Upper lobe of left lung (tissue), 6 donors: ENCODE data around the gene USP13. TPM values are rescaled to one million over a fixed set of nuclear protein-coding genes. Genes with fewer than 3 reads are reported as not detected.
A peak's percentile ranks its signal among the peaks of the same experiment; 100 is the strongest.
"Not testable (repeated sequence)": the region's sequence is repeated elsewhere in the genome, so short reads cannot be mapped to it uniquely, and the experiment has no call there.

Experiments used
- ATAC-seq, 2 donors: fragments of 200-7000 bp; cut with Tn5 transposase; one replicate each; pipeline ENCODE4 v1.9.1; 2022; ENCODE audit warnings: mild to moderate bottlenecking in 2 of 2, moderate library complexity in 2 of 2; ENCODE audit not compliant: low FRiP score in 2 of 2
- DNase-seq, 2 donors: peaks; one replicate each; pipeline ENCODE4 v3.0.0-alpha.2; 2019 to 2020
- H3K27ac ChIP-seq, 4 donors: fragments of 200-600 bp; sonication (generic); one replicate each; pipeline ENCODE4 v1.5.1; 2016 to 2019
- H3K27me3 ChIP-seq, 4 donors: fragments of 200-600 bp; sonication (generic); one replicate each; pipeline ENCODE4 v1.5.1; 2017 to 2019
- H3K36me3 ChIP-seq, 4 donors: fragments of 200-600 bp; sonication (generic); one replicate each; pipeline ENCODE4 v1.5.1; 2016 to 2019
- H3K4me1 ChIP-seq, 4 donors: fragments of 200-600 bp; sonication (generic); one replicate each; pipeline ENCODE4 v1.5.1; 2018 to 2019
- H3K4me3 ChIP-seq, 4 donors: fragments of 200-600 bp; sonication (generic); one replicate each; pipeline ENCODE4 v1.5.1; 2017 to 2019; ENCODE audit warnings: mild to moderate bottlenecking in 2 of 4, moderate library complexity in 1 of 4
- H3K9me3 ChIP-seq, 4 donors: fragments of 200-600 bp; sonication (generic); one replicate each; pipeline ENCODE4 v1.5.1; 2018 to 2019
- EP300 ChIP-seq, 4 donors: sonication (generic); formaldehyde crosslinking; IDR thresholded peaks; one replicate each; pipeline ENCODE4 v1.5.1; 2017; ENCODE audit warnings: antibody characterized with exemption in 4 of 4, control low read depth in 2 of 4
- POLR2A ChIP-seq, 4 donors: fragments of 450-650 bp; IDR thresholded peaks; one replicate each; pipeline ENCODE4 v1.5.1; 2016 to 2017; ENCODE audit warnings: antibody characterized with exemption in 4 of 4, mild to moderate bottlenecking in 2 of 4
- POLR2AphosphoS5 ChIP-seq, 2 donors: sonication (generic); formaldehyde crosslinking; IDR thresholded peaks; one replicate each; pipeline ENCODE4 v1.5.1; 2017; ENCODE audit warnings: antibody characterized with exemption in 2 of 2
- WGBS, 2 donors: methylation state at CpG; one replicate each; pipeline ENCODE4 v1.1.5; 2017 to 2018; 5-methylcytosine and 5-hydroxymethylcytosine counted together
- total RNA-seq, 6 donors: library from RNA; depleted of rRNA in 4 of 6; stranded (reverse); fragments of >200 nt in 4 of 6; gene quantifications; one replicate each; pipeline versions ENCODE4 v1.1.0 to v1.2.1, GENCODE V29; 2016 to 2021
- TF ChIP-seq, protein P1 (sequence below), 6 experiments: fragments of 450-650 bp in 4 of 6; fragments of 200-600 bp in 2 of 6; sonication (generic) in 2 of 6; IDR thresholded peaks; one replicate each; pipeline ENCODE4 v1.5.1; 2016 to 2019; ENCODE audit warnings: antibody characterized with exemption in 6 of 6
- donor health status: DM: no; HTN: no; CAD: no; lungs with moderate emphysema.
- donor health status: DM: no; HTN: yes; CAD: no; lungs with severe emphysema.

USP13 gene
- total RNA-seq, 6 donors from 2014 or later = 14.4 to 34.6 (median 27.8) TPM

DNA sequence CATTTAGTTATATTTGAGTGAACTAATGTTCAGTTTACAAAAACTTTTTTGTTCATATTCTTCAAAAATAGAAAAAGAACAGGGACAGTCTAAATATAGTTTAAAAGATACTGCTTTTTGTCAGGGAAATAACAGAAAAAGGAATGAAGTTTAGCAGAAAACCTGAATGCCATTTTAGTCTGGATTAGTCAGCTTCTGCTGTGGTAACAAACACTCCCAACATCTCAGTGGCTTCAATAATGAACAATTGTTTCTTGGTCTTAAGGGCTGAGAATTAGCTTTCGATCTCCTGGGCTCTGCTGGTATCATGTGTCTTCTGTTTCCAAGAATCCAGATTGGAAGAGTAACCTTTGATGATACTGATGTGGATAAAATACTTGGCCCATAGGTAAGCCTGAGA lies 12.4 kb upstream of the USP13 start:
- H3K27me3 ChIP-seq = no peaks in the 10 kb centered on the region
- H3K4me3 ChIP-seq = no peak overlapping the region
- no peaks in the 10 kb centered on the region for H3K9me3 ChIP-seq
- no peaks in the 10 kb centered on the region for H3K4me1 ChIP-seq
- H3K27ac ChIP-seq = no peak overlapping the region
- ATAC-seq (no peak), DNase-seq (no peak)
- TF ChIP-seq, protein P1, sequence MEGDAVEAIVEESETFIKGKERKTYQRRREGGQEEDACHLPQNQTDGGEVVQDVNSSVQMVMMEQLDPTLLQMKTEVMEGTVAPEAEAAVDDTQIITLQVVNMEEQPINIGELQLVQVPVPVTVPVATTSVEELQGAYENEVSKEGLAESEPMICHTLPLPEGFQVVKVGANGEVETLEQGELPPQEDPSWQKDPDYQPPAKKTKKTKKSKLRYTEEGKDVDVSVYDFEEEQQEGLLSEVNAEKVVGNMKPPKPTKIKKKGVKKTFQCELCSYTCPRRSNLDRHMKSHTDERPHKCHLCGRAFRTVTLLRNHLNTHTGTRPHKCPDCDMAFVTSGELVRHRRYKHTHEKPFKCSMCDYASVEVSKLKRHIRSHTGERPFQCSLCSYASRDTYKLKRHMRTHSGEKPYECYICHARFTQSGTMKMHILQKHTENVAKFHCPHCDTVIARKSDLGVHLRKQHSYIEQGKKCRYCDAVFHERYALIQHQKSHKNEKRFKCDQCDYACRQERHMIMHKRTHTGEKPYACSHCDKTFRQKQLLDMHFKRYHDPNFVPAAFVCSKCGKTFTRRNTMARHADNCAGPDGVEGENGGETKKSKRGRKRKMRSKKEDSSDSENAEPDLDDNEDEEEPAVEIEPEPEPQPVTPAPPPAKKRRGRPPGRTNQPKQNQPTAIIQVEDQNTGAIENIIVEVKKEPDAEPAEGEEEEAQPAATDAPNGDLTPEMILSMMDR (IDR thresholded peaks at IDR 0.05) = no peak
- TF ChIP-seq POLR2AphosphoS5 (IDR thresholded peaks at IDR 0.05) (no peak), POLR2A (IDR thresholded peaks at IDR 0.05) (no peak), EP300 (IDR thresholded peaks at IDR 0.05) (no peak)
- H3K36me3 ChIP-seq = no peaks in the 10 kb centered on the region
- WGBS, 2 donors = 95 to 100% methylated on average over 1 of the region's 1 CpG

DNA sequence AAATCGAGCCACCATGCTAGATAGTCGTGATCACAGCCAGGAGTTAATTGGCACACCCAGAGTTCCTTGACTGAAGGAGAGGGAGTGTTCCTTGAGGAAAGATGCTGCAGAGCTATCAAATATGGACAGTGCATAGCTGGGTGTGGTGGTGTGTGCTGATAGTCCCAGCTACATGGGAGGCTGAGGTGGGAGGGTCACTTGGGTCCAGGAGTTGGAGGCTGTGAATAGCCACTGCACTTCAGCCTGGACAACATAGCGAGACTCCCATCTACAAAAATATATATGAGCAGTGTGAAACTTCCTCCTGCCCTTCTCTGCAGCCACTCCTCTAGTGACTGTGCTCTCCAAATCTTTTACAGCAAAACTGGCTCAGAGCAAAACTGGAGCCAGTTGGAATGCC lies 10.0 kb upstream of the USP13 start:
- Histone ChIP-seq H3K27me3 (no peaks in the 10 kb centered on the region), H3K36me3 (no peaks in the 10 kb centered on the region), H3K9me3 (no peaks in the 10 kb centered on the region), H3K27ac (no peak overlapping the region), H3K4me1 (no peaks in the 10 kb centered on the region), H3K4me3 (no peak overlapping the region)
- ATAC-seq (no peak), DNase-seq (no peak)
- 85 to 93% methylated on average over 3 of the region's 3 CpGs for WGBS, 2 donors
- TF ChIP-seq EP300 (IDR thresholded peaks at IDR 0.05) (no peak), POLR2A (IDR thresholded peaks at IDR 0.05) (no peak), POLR2AphosphoS5 (IDR thresholded peaks at IDR 0.05) (no peak)
- TF ChIP-seq, protein P1 (IDR thresholded peaks at IDR 0.05) = no peak

DNA sequence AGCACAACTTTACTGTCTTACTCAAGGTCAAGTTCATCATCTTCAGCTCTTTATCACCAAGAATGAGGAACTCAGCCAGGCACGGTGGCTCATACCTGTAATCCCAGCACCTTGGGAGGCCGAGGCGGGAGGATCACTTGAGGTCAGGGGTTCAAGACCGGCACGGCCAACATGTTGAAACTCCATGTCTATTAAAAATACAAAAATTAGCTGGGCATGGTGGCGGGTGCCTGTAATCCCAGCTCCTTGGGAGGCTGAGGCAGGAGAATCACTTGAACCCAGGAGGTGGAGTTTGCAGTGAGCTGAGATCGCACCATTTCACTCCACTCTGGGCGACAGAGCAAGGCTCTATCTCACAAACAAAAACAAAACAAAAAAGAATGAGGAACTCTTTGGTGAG lies 9.0 kb upstream of the USP13 start:
- H3K9me3 ChIP-seq, H3K36me3 ChIP-seq, H3K27me3 ChIP-seq, DNase-seq, H3K4me1 ChIP-seq, H3K4me3 ChIP-seq, ATAC-seq: not testable (repeated sequence)
- H3K27ac ChIP-seq = peak overlapping the region in 1 of 4 donors; percentile 31
- 85 to 89% methylated on average over 8 of the region's 8 CpGs for WGBS, 2 donors

DNA sequence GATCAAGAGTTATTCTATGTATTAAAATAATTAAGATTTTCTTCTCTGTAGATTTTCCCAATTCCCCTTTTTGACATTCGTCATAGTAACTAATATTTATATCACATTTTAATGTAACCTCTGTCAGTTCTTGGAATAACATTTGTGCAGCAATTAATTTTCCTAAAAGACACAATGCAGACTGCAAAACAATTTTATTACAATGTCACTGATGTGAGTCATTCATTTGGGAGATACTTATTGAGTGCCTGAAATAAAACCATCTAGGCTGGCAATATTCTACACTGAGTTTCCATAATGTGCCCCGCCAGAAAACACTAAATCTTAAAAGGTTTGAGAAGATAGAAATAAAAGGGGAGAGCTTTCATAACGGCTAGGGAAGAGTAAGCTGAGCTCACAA lies 6.7 kb upstream of the USP13 start:
- H3K4me3 ChIP-seq = no peak overlapping the region
- no peak for DNase-seq
- no peak for ATAC-seq
- no peaks in the 10 kb centered on the region for H3K27me3 ChIP-seq
- no peak for TF ChIP-seq EP300 (IDR thresholded peaks at IDR 0.05)
- no peak for TF ChIP-seq POLR2AphosphoS5 (IDR thresholded peaks at IDR 0.05)
- no peak for TF ChIP-seq POLR2A (IDR thresholded peaks at IDR 0.05)
- TF ChIP-seq, protein P1 (IDR thresholded peaks at IDR 0.05) = no peak
- no peaks in the 10 kb centered on the region for H3K4me1 ChIP-seq
- 82 to 90% methylated on average over 3 of the region's 3 CpGs for WGBS, 2 donors
- H3K27ac ChIP-seq = no peak overlapping the region
- no peaks in the 10 kb centered on the region for H3K36me3 ChIP-seq
- no peaks in the 10 kb centered on the region for H3K9me3 ChIP-seq

DNA sequence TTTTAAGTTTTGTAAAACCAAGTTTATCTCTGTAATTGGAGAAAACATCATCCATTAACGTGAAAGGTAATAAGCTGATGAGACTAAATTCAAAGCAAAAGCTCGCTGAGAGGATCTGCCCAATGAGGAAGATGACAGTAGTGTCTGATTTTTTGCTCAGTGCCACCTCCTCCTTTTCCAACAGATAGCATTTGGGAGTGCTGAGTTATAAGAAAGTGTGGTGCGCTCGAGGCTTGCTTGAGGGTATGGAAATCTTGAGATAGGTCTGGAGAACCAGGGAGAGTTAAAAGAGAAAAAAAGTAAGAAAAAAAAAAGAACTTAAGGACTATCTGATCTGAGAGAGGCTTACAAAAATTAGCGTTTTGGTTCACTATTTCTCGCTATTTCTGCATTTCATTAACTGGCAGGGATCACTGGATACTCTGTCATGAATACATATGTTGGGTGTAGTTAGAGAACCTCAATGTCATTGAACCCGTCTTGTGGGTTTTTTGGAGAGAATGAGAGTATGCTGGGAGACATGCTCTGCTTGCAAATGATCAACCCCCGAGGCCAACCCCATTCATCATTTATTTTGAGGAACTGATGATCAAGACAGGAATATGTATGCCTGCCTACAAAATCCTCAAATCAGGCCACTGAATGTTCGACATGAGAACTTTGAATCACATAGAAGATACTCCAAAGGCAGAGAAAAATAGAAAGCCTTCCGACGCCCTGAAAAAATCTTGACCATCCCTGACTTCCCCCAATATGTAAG lies 973 bp upstream of the USP13 start:
- no peak for ATAC-seq
- Histone ChIP-seq H3K4me3 (peak overlapping the region in 3 of 4 donors; percentile 63 to 86 (median 83)), H3K4me1 (peaks cover 0 to 24% (median 5%) of the 10 kb centered on the region in 4 donors), H3K9me3 (no peaks in the 10 kb centered on the region), H3K36me3 (no peaks in the 10 kb centered on the region), H3K27me3 (no peaks in the 10 kb centered on the region), H3K27ac (peak overlapping the region; percentile 87 to 94 (median 92))
- TF ChIP-seq POLR2A (IDR thresholded peaks at IDR 0.05) (no peak), EP300 (IDR thresholded peaks at IDR 0.05) (no peak), POLR2AphosphoS5 (IDR thresholded peaks at IDR 0.05) (no peak)
- TF ChIP-seq, protein P1 (IDR thresholded peaks at IDR 0.05) = no peak
- 54 to 57% methylated on average over 11 of the region's 11 CpGs for WGBS, 2 donors
- DNase-seq = no peak
